T-cell (primary cell): Measurements from ENCODE around the gene CDRT15L2. TPM values are rescaled to one million over a fixed set of nuclear protein-coding genes. Genes with fewer than 3 reads are reported as not detected.
"Not testable (repeated sequence)": the region's sequence is repeated elsewhere in the genome, so short reads cannot be mapped to it uniquely, and the experiment has no call there.

Experiments
- ATAC-seq, 4 experiments: fragments of 200-7000 bp in 3 of 4; fragments of 150-1000 bp in 1 of 4; cut with Tn5 transposase; replicated peaks in 1 of 4; 1 replicate in 3 of 4; 2 replicates in 1 of 4; pipeline ENCODE4 v1.10.0; 2021; ENCODE audit warnings: moderate library complexity in 3 of 4, mild to moderate bottlenecking in 2 of 4, moderate number of reproducible peaks in 1 of 4
- CTCF ChIA-PET, 2 donors: fragments of 300-600 bp; sonication (Branson Sonifier 250); formaldehyde crosslinking; loops; one replicate each; lab custom pipeline; 2022; ENCODE audit warnings: antibody characterized with exemption in 2 of 2; lab: Charles Lee
- POLR2A ChIA-PET, 2 donors: fragments of 300-600 bp; sonication (Branson Sonifier 250); formaldehyde crosslinking; loops; one replicate each; lab custom pipeline; 2022; ENCODE audit warnings: antibody characterized with exemption in 2 of 2; lab: Charles Lee
- DNase-seq, 35 experiments: peaks; one replicate each; pipeline versions ENCODE4 v3.0.0 to v3.0.0-alpha.2; 2013 to 2023
- H3K27ac ChIP-seq: one replicate; pipeline ENCODE4 v1.5.1; 2013; ENCODE audit warnings: low read length
- H3K27me3 ChIP-seq, 2 experiments: replicated peaks in 1 of 2; 1 replicate in 1 of 2; 2 replicates in 1 of 2; pipeline versions ENCODE4 v1.6.1 to v1.7.0; 2013; ENCODE audit warnings: low read length in 1 of 2, mixed read lengths in 1 of 2; ENCODE audit not compliant: control insufficient read depth in 2 of 2, insufficient read depth in 2 of 2; ENCODE audit errors: extremely low read depth in 1 of 2
- H3K36me3 ChIP-seq, 2 donors: 1 replicate in 1 of 2; 2 replicates in 1 of 2; pipeline versions ENCODE4 v1.6.1 to v1.7.0; 2013; ENCODE audit warnings: low read length in 1 of 2; ENCODE audit not compliant: control insufficient read depth in 2 of 2, insufficient read depth in 1 of 2; ENCODE audit errors: extremely low read depth in 1 of 2
- H3K4me1 ChIP-seq, 2 experiments: 1 replicate in 1 of 2; 2 replicates in 1 of 2; pipeline versions ENCODE4 v1.6.1 to v1.7.0; 2013; ENCODE audit warnings: low read length in 2 of 2, mixed read lengths in 1 of 2; ENCODE audit not compliant: insufficient read depth in 2 of 2, control insufficient read depth in 1 of 2; ENCODE audit errors: extremely low read depth in 1 of 2
- H3K4me3 ChIP-seq, 2 donors: 1 replicate in 1 of 2; 2 replicates in 1 of 2; pipeline versions ENCODE4 v1.5.1 to v1.7.0; 2013; ENCODE audit warnings: mild to moderate bottlenecking in 2 of 2, low read length in 1 of 2, moderate library complexity in 1 of 2; ENCODE audit not compliant: control insufficient read depth in 1 of 2; ENCODE audit errors: extremely low read depth in 1 of 2
- H3K9me3 ChIP-seq: 2 replicates; pipeline ENCODE4 v1.7.0; 2013
- H3K27ac Mint-ChIP-seq, 2 donors: one replicate each; pipeline ENCODE4 v1.8.0; 2020 to 2021; ENCODE audit warnings: mild to moderate bottlenecking in 2 of 2, mixed read lengths in 2 of 2
- H3K27me3 Mint-ChIP-seq, 2 donors: one replicate each; pipeline ENCODE4 v1.8.0; 2021 to 2022; ENCODE audit warnings: mixed read lengths in 2 of 2
- H3K36me3 Mint-ChIP-seq: one replicate; pipeline ENCODE4 v1.8.0; 2021; ENCODE audit warnings: mixed read lengths
- H3K4me1 Mint-ChIP-seq, 3 donors: one replicate each; pipeline ENCODE4 v1.8.0; 2020 to 2022; ENCODE audit warnings: mixed read lengths in 3 of 3, mild to moderate bottlenecking in 1 of 3
- H3K4me3 Mint-ChIP-seq, 3 donors: one replicate each; pipeline ENCODE4 v1.8.0; 2020 to 2022; ENCODE audit warnings: mild to moderate bottlenecking in 3 of 3, mixed read lengths in 3 of 3, moderate library complexity in 3 of 3
- H3K9me3 Mint-ChIP-seq, 3 donors: one replicate each; pipeline ENCODE4 v1.8.0; 2020 to 2022; ENCODE audit warnings: mixed read lengths in 3 of 3
- WGBS: methylation state at CpG from one replicate; pipeline ENCODE4 v1.1.5; 2013; ENCODE audit warnings: missing lambda C conversion rate; ENCODE audit not compliant: insufficient coverage; 5-methylcytosine and 5-hydroxymethylcytosine counted together
- total RNA-seq, 35 experiments: library from RNA in 6 of 35; stranded (reverse) in 6 of 35; fragments of 120-200 nt in 1 of 35; gene quantifications; one replicate each; pipeline versions ENCODE4 v1.2.1 to v1.2.4 and lab custom pipeline; 2013 to 2026

The CDRT15L2 gene
- total RNA-seq, 5 donors from 2014 or later (not counting 1 experiment from before 2014, with no cell fraction given), result not detected

DNA sequence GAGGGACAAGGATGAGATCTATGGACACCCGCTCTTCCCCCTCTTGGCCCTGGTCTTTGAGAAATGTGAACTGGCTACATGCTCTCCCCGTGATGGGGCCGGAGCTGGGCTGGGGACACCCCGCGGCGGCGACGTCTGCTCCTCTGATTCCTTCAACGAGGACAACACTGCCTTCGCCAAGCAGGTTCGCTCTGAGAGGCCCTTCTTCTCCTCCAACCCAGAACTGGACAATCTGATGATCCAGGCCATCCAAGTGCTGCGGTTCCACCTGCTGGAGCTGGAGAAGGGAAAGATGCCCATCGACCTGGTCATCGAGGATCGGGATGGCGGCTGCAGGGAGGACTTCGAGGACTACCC, 9.9 kb downstream of the CDRT15L2 start:
- H3K4me1 ChIP-seq, CTCF ChIA-PET, H3K27ac Mint-ChIP-seq, H3K4me3 Mint-ChIP-seq, DNase-seq, H3K27ac ChIP-seq, POLR2A ChIA-PET, ATAC-seq, H3K36me3 Mint-ChIP-seq, H3K9me3 ChIP-seq, H3K9me3 Mint-ChIP-seq, H3K36me3 ChIP-seq, H3K4me3 ChIP-seq, H3K4me1 Mint-ChIP-seq: not testable (repeated sequence)
- peaks cover 0 to 12% of the 10 kb centered on the region in 2 experiments for H3K27me3 ChIP-seq
- peaks cover 8 to 17% of the 10 kb centered on the region in 2 donors for H3K27me3 Mint-ChIP-seq
- WGBS, result 98% methylated on average over 7 of the region's 17 CpGs

DNA sequence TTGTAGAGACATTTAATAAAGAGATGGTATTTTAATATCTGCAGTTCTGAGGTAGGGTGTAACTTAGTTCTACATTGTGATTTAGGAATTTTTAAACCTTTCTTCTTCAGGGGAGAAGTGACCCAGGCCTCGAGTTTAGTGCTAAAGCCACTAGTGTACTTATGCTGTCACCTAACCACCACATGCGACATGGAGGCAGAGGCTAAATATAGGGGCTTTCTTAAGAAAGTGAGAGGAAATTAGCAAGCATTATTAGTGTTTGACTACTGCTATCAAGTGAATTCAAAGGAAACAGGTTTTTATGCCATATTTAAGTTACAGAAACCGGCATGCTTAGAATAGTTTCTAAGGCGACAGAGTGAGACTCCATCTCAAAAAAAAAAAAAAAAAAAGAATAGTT, 11.5 kb downstream of the CDRT15L2 start:
- H3K36me3 Mint-ChIP-seq, H3K4me1 Mint-ChIP-seq, POLR2A ChIA-PET, DNase-seq, H3K4me3 Mint-ChIP-seq, H3K27ac ChIP-seq, H3K36me3 ChIP-seq, H3K4me1 ChIP-seq, CTCF ChIA-PET, ATAC-seq, H3K4me3 ChIP-seq, H3K27ac Mint-ChIP-seq, H3K9me3 ChIP-seq, H3K9me3 Mint-ChIP-seq: not testable (repeated sequence)
- WGBS, result no CpG with 5 or more reads among the region's 4 CpGs
- H3K27me3 ChIP-seq, result peaks cover 0 to 12% of the 10 kb centered on the region in 2 experiments
- H3K27me3 Mint-ChIP-seq, result peaks cover 4 to 10% of the 10 kb centered on the region in 2 donors

DNA sequence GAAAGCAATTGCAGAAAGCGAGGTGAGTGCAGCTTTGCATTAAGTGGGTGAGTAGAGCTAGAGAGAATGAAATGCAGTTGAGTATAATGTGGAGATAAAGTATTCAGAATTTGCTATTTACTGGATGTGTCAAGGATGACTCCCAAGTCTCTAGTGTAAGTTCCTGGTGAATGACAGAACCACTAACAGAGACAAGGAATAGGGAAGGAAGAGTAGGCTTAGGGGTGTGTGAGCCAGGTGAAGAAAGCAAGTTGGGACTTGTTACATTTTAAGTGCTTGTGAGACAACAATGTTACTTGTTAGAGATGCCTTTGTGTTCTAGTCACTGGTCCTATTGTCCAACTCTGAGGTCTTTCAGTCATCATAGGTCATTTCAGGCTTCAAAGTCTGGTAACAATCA, 26.0 kb downstream of the CDRT15L2 start:
- H3K36me3 ChIP-seq, H3K9me3 Mint-ChIP-seq, H3K4me1 Mint-ChIP-seq, H3K27me3 ChIP-seq, H3K4me3 Mint-ChIP-seq, H3K27ac Mint-ChIP-seq, H3K4me1 ChIP-seq, H3K4me3 ChIP-seq, H3K27ac ChIP-seq, H3K36me3 Mint-ChIP-seq, H3K9me3 ChIP-seq, DNase-seq, POLR2A ChIA-PET, H3K27me3 Mint-ChIP-seq, ATAC-seq, CTCF ChIA-PET: not testable (repeated sequence)
- WGBS, result no CpG with 5 or more reads among the region's 1 CpG

DNA sequence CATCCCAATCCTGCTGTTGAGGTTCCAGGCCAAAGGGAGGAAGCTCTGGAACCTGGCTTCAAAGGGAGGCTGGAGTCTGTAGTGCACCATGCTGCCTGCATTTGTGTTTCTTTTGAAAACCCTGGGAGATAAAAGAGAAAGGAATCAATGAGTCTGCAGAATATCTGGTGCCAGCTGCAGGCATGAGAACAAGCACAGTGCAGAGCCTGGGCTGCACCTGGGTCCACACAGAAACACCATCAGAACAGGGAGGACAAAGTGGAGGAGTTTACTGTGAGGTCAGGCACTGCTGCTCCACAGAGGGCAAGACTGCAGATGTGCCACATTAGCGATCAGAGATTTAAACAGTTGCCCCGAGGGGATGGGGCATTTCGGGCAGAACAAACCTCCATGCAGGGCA, 30.0 kb downstream of the CDRT15L2 start:
- POLR2A ChIA-PET, H3K4me1 Mint-ChIP-seq, DNase-seq, H3K4me3 ChIP-seq, H3K27me3 ChIP-seq, H3K36me3 ChIP-seq, H3K4me3 Mint-ChIP-seq, H3K9me3 ChIP-seq, H3K9me3 Mint-ChIP-seq, H3K4me1 ChIP-seq, H3K27ac Mint-ChIP-seq, CTCF ChIA-PET, H3K27me3 Mint-ChIP-seq, ATAC-seq, H3K27ac ChIP-seq, H3K36me3 Mint-ChIP-seq: not testable (repeated sequence)
- WGBS, result no CpG with 5 or more reads among the region's 3 CpGs

DNA sequence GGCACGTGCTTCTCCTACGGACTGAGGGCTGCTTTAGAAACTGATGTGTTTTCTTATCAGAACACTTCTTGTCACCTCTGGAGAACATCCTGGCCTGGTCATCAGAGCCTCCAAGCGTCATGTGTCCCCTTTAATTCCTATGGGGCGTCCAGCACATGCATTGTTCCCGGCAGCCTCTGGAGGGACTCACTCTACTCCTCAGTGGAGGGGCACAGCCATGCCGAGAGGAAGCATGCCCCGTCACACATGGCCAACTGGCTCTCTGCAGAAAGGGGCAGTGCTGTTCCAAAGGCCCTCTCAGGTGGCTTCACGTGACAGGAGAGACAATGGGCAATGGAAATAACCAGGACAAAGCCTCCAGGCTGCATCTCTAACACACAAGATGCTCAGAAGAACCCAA, 31.8 kb downstream of the CDRT15L2 start:
- Histone ChIP-seq H3K4me3 (no peak overlapping the region), H3K4me1 (no peaks in the 10 kb centered on the region), H3K9me3 (no peaks in the 10 kb centered on the region), H3K27me3 (peaks cover 0 to 8% of the 10 kb centered on the region in 2 experiments), H3K27ac (no peak overlapping the region), H3K36me3 (no peaks in the 10 kb centered on the region)
- no peaks in the 10 kb centered on the region for H3K36me3 Mint-ChIP-seq
- H3K4me3 Mint-ChIP-seq, result no peak overlapping the region
- no peak for DNase-seq
- WGBS, result 80% methylated on average over 5 of the region's 8 CpGs
- no peak for ATAC-seq
- no peaks in the 10 kb centered on the region for H3K9me3 Mint-ChIP-seq
- POLR2A ChIA-PET, result no interaction called here
- H3K27ac Mint-ChIP-seq, result no peak overlapping the region
- CTCF ChIA-PET, result no interaction called here
- H3K27me3 Mint-ChIP-seq, result no peaks in the 10 kb centered on the region
- H3K4me1 Mint-ChIP-seq, result no peaks in the 10 kb centered on the region

DNA sequence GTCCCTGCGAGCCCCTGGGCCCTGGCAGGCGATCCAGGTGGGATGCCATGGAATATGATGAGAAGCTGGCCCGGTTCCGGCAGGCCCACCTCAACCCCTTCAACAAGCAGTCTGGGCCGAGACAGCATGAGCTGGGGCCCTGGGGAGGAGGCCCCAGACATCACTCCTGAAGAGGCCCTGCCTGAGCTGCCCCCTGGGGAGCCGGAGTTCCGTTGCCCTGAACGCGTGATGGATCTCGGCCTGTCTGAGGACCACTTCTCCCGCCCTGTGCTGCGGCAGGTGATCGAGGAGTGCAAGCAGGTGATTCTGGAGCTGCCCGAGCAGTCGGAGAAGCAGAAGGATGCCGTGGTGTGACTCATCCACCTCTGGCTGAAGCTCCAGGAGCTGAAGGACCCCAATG, 33.1 kb downstream of the CDRT15L2 start:
- Mint-ChIP-seq H3K4me3 (no peak overlapping the region), H3K27me3 (no peaks in the 10 kb centered on the region), H3K4me1 (no peaks in the 10 kb centered on the region), H3K27ac (no peak overlapping the region), H3K9me3 (no peaks in the 10 kb centered on the region), H3K36me3 (no peaks in the 10 kb centered on the region)
- 91% methylated on average over 14 of the region's 16 CpGs for WGBS
- Histone ChIP-seq H3K27me3 (peaks cover 0 to 8% of the 10 kb centered on the region in 2 experiments), H3K36me3 (no peaks in the 10 kb centered on the region), H3K4me3 (no peak overlapping the region), H3K9me3 (no peaks in the 10 kb centered on the region), H3K4me1 (no peaks in the 10 kb centered on the region), H3K27ac (no peak overlapping the region)
- CTCF ChIA-PET, result no interaction called here
- POLR2A ChIA-PET, result no interaction called here
- no peak for ATAC-seq
- DNase-seq, result no peak

DNA sequence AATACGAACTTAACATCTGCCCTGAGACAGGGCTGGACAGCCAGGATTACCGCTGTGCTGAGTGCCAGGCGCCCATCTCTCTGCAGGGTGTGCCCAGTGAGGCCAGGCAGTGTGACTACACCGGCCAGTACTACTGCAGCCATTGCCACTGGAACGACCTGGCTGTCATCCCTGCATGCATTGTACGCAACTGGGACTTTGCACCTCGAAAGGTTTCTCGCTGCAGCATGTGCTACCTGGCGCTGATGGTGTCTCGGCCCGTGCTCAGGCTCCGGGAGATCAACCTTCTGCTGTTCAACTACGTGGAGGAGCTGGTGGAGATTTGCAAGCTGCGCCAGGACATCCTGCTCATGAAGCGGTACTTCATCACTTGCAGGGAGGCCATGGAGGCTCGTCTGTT, 33.7 kb downstream of the CDRT15L2 start:
- Mint-ChIP-seq H3K4me1 (no peaks in the 10 kb centered on the region), H3K27me3 (no peaks in the 10 kb centered on the region), H3K4me3 (no peak overlapping the region), H3K36me3 (no peaks in the 10 kb centered on the region), H3K27ac (no peak overlapping the region), H3K9me3 (no peaks in the 10 kb centered on the region)
- Histone ChIP-seq H3K4me3 (no peak overlapping the region), H3K36me3 (no peaks in the 10 kb centered on the region), H3K27ac (no peak overlapping the region), H3K27me3 (peaks cover 0 to 8% of the 10 kb centered on the region in 2 experiments), H3K4me1 (no peaks in the 10 kb centered on the region), H3K9me3 (no peaks in the 10 kb centered on the region)
- POLR2A ChIA-PET, result no interaction called here
- no peak for DNase-seq
- CTCF ChIA-PET, result no interaction called here
- ATAC-seq, result no peak
- WGBS, result 83% methylated on average over 15 of the region's 16 CpGs
